ENCODE results near the gene CAPN15.

- no peak for TF ChIP-seq CTCF (IDR thresholded peaks at IDR 0.05; ENCODE audit: low read depth, low read length)
- no peak for TF ChIP-seq POLR2A (IDR thresholded peaks at IDR 0.05; ENCODE audit: extremely low read depth, insufficient read length)
- TF ChIP-seq MAX (IDR thresholded peaks at IDR 0.05; ENCODE audit: low read depth, low read length): no peak
Observed at GRCh38 chr16:558298-559020, 30.9 kb downstream of the CAPN15 start.
